NCI-H2196 treated with DMSO at 0.1 percent for 48 hours (cell line): ENCODE measurements around the gene GATAD2A.

Source experiments
- DNase-seq: peaks from one replicate; lab custom pipeline; 2025; ENCODE audit not compliant: unreplicated experiment; lab: John Stamatoyannopoulos, UW

GATAD2A gene

DNA sequence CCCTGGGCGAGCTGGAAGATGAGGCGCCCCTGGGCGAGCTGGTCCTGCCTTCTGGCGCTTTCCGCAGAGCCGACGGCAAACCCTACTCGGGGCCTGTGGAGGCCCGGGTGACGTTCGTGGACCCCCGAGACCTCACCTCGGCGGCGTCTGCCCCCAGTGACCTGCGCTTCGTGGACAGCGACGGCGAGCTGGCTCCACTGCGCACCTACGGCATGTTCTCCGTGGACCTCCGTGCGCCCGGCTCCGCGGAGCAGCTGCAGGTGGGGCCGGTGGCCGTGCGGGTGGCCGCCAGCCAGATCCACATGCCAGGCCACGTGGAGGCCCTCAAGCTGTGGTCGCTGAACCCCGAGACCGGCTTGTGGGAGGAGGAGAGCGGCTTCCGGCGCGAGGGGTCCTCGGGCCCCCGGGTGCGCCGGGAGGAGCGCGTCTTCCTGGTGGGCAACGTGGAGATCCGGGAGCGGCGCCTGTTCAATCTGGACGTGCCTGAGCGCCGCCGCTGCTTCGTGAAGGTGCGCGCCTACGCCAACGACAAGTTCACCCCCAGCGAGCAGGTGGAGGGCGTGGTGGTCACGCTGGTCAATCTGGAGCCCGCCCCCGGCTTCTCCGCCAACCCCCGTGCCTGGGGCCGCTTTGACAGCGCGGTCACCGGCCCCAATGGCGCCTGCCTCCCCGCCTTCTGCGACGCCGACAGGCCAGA is 138.9 kb downstream of the GATAD2A start:
- DNase-seq: no peak

GRCh38 chr19:19544954-19545591 is 139.6 kb downstream of the GATAD2A start:
- no peak for DNase-seq

- DNase-seq: no peak
Observed at GRCh38 chr19:19545707-19546106, 140.2 kb downstream of the GATAD2A start.

- no peak for DNase-seq
Observed at GRCh38 chr19:19546751-19547162, 141.3 kb downstream of the GATAD2A start.

DNA sequence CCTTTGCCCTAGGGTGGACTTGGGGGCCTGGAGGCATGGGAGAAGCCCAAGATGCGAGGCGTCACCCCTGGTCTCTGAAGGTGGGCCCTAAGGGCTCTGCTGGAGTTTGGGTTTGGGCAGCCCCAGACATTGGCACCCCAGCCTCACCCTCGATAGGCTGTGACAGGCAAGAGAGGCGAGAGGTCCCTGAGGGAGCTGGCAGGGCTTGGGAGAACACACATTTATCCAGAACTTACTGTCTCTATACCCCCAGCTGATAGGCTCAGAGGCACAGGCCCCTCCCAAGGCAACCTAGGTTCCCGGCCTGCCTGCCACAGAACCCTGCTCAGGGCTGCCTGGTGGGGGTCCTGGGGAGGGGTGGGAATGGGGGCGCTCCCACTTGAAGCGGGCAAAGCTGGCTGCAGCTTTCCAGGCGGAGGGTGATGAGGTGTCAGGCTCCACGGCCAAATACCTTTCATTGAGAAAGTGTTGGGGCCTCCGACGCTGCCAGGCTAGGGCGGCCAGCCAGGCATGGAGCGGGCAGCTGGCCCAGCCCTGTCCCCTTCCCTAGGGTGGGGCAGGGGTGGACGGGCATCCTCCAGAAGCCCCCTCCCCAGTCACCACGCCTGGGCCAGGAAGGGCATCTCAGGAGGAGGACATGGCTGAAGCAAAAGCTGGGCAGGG is 142.3 kb downstream of the GATAD2A start:
- no peak for DNase-seq

- no peak for DNase-seq
Observed at GRCh38 chr19:19548915-19549759, 143.7 kb downstream of the GATAD2A start.

DNA sequence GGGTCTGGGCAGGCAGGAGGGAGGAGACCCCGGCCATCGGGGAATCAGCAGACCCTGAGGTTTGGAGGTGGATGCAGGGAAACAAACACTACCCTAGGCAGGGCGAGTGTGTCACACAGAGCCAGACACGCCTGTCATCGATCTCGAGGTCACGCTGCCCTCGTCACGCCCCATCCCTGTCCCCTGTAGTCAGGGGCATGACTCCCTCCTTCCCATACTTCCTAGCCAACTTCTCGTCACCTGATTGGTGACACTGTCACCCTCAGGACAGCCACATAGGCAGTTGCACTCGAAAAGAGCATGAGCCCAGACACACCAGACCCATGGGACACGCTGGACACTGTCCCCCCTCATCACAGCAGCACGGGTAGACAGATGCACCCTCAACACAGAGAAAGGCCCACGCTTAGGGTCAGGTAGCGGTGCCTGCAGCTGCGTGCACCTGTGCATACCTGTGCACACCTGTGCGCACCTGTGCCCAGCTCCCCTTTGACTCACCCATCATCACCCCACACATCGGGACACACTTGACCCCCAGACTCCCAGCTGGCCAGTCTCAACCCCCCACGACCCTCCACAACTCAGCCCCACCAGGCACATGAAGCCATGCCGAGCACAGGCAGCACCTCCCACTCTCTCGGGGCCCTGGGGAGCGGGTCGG is 144.5 kb downstream of the GATAD2A start:
- DNase-seq: no peak

GRCh38 chr19:19550485-19550929 is 145.0 kb downstream of the GATAD2A start:
- DNase-seq: no peak

DNA sequence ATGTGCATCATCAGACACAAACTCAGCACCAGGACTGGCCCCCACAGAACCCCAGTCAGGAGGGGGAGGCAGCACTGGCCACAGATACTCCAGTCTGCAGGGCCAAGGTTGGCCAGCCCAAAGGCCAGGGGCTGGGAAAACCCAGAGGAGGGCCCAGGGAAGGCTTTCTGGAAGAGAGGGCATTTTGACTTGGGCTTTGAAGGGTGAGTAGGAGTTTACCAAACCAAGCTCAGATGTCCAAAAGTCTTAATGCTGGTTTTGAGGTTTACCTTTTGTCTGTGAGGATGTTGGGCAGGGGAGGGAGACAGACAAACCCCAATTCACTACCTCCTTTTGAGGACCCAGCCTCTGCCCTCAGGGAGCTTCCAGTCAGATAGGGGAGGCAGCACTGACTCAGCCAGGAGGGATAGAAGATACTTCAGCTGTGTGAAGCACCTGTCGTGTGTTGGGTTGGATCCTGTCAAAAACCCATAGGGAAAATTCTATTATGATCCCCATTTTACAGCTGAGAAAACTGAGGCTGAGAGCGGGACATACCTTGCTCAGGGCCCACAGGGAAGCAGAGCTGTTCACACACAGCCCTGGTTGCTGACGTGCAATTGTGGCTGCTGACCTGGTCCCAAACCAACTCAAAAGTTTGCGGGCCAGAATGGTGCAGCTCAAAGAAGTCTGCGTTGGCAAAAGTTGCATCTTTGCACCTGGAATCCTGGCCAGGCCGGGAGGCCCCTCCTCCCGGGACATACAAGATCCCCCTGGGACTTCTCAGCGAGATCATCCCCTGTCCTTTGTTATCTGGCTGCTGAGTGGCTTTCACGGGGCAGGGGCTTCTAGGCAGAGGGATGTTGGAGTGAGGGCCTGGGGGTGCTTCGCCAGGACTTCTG is 145.7 kb downstream of the GATAD2A start:
- DNase-seq: no peak

GRCh38 chr19:19551853-19552192 is 146.3 kb downstream of the GATAD2A start:
- no peak for DNase-seq

GRCh38 chr19:19552798-19553197 is 147.3 kb downstream of the GATAD2A start:
- DNase-seq: no peak

DNA sequence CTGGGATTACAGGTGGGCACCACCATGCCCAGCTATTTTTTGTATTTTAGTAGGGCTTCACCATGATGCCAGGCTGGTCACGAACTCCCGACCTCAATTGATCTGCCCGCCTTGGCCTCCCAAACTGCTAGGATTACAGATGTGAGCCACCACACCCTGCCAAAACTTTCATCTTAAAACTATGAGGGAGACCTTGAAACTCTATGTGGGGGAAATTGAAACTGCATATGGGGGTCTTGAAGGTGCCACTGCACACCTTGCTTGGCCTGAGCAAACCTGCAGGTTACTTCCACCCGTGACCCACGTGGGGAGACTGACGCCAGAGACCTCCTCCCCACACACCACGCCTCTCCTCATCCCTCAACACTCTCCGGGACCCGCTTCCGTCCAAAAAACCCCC is 148.2 kb downstream of the GATAD2A start:
- no peak for DNase-seq

DNA sequence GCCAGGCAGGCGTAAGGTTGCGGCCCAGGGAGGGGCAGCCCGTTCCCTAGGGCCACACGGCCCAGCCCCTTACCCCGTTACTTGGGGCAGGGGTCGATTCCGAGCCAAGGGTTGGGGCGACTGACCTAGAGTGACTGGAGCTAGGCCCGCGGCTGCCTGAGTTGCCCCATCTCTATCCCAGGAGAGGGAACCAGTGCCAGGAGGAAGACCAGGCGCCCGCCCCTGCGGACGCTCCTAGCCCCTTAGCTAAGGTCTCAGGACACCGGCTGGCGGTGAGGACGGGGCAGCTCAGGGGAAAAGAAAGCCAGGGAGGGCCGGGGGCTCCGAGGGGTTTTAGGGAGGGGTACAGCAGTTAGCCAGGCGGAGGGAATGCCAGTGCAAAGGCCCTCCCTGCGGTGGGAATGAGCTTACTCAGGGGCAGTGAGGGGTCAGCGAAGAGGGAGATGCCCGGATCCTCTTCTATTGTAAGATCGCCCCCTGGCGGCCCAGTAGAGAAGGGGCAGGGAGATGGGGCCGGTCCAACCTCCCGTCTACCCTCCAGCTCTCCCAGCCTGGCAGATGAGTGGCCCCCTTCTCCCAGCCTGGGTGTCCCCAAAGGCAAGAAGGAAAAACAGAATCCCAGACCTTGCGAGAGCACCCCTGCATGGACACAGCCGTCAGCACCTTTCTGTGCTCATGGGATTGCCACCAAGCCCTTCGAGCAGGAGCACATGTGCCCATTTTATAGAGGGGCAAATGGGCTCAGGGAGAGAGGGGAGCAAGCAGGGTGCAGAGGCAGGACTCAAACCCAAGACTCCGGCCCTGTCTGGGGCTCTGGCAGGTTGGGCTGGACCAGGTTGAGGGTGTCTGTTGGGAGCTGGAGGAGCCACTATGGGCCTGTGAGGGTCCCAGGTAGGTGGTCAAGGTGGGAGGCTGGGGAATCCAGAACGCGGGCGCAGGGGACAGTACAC is 148.9 kb downstream of the GATAD2A start:
- DNase-seq: no peak

DNA sequence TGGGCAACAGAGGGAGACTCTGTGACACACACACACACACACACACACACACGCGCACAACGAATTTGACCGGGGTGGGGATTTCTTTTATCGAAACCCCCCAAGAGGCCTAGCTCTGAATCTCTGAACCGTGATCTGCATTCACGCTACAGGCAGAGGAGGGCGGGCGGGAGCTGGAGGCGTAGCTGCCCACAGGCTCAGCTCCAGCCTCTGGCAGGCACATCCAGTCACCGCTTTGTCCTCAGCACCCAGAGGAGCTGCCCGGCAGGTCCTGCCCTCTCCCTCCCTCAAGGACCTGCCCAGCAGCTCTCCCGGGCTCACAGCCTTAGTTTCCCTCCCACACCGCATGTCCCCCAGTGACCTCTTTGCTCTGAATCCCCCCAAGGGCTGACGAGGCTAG is 152.6 kb downstream of the GATAD2A start:
- no peak for DNase-seq
